SU-DHL-6 (cell line): ENCODE data around the gene NTRK2.

Source experiments
- H2AFZ ChIP-seq: fragments of 200-600 bp; sonication (generic); 2 replicates; pipeline ENCODE4 v1.6.1; 2014; ENCODE audit warnings: low read depth, mild to moderate bottlenecking, moderate library complexity, mixed read lengths, antibody characterized with exemption, low read length; ENCODE audit not compliant: severe bottlenecking
- H3F3A ChIP-seq: fragments of 200-600 bp; shearing (Covaris generic); 2 replicates; pipeline ENCODE4 v1.6.0; 2016; ENCODE audit warnings: antibody characterized with exemption, mild to moderate bottlenecking; ENCODE audit not compliant: insufficient read depth
- H3K27ac ChIP-seq: fragments of 200-600 bp; sonication (generic); 2 replicates; pipeline ENCODE4 v1.5.1; 2016; ENCODE audit warnings: low read depth, mild to moderate bottlenecking, low read length, moderate library complexity, mixed read lengths
- H3K27me3 ChIP-seq: fragments of 200-600 bp; sonication (generic), shearing (Covaris generic); 2 replicates; pipeline ENCODE4 v1.6.0; 2014; ENCODE audit warnings: mild to moderate bottlenecking, low read length
- H3K36me3 ChIP-seq: fragments of 200-600 bp; sonication (generic); 2 replicates; pipeline ENCODE4 v1.6.1; 2014; ENCODE audit warnings: mild to moderate bottlenecking, low read length, mixed read lengths
- H3K4me2 ChIP-seq: fragments of 300-600, 200-600 bp; shearing (Covaris generic), sonication (generic); 2 replicates; pipeline ENCODE4 v1.6.0; 2014; ENCODE audit warnings: low read length, low read depth, mild to moderate bottlenecking; ENCODE audit not compliant: poor library complexity, severe bottlenecking
- H3K4me3 ChIP-seq: fragments of 200-600 bp; sonication (generic); 2 replicates; pipeline ENCODE4 v1.5.1; 2014; ENCODE audit warnings: antibody characterized with exemption, low read length, mild to moderate bottlenecking, mixed read lengths; ENCODE audit not compliant: insufficient read depth, poor library complexity, severe bottlenecking
- H3K79me2 ChIP-seq: fragments of 200-600 bp; sonication (generic); 2 replicates; pipeline ENCODE4 v1.6.1; 2014; ENCODE audit warnings: mild to moderate bottlenecking, low read length, moderate library complexity; ENCODE audit not compliant: insufficient read depth
- H3K9ac ChIP-seq: fragments of 200-600 bp; sonication (generic); 2 replicates; pipeline ENCODE4 v1.7.0; 2014; ENCODE audit warnings: mild to moderate bottlenecking, low read length
- H3K9me2 ChIP-seq: fragments of 200-600 bp; sonication (generic); replicated peaks from 2 replicates; pipeline ENCODE4 v1.6.1; 2014; ENCODE audit warnings: low read length; ENCODE audit not compliant: insufficient read depth
- H3K9me3 ChIP-seq: fragments of 200-600 bp; sonication (generic); 2 replicates; pipeline ENCODE4 v1.6.1; 2014; ENCODE audit warnings: low read length, mixed read lengths; ENCODE audit not compliant: insufficient read depth
- H4K20me1 ChIP-seq: fragments of 200-600 bp; sonication (generic); 2 replicates; pipeline ENCODE4 v1.6.1; 2014; ENCODE audit warnings: low read depth, mild to moderate bottlenecking, antibody characterized with exemption, low read length, moderate library complexity, mixed read lengths
- EZH2phosphoT487 ChIP-seq: fragments of 200-600 bp; sonication (generic), shearing (Covaris generic); conservative IDR thresholded peaks from 2 replicates; pipeline ENCODE4 v1.6.1; 2018; ENCODE audit warnings: mild to moderate bottlenecking, antibody characterized with exemption, low read length, moderate library complexity, mixed read lengths
- TF ChIP-seq, protein P1 (sequence below): fragments of 200-600 bp; sonication (generic); IDR thresholded peaks from one replicate; pipeline ENCODE4 v1.5.1; 2017; ENCODE audit warnings: antibody characterized with exemption, mild to moderate bottlenecking, low read length, moderate library complexity; ENCODE audit not compliant: insufficient read depth, poor library complexity, severe bottlenecking

Gene NTRK2

GRCh38 chr9:84841931-84842330 is 172.4 kb downstream of the NTRK2 start:
- no peaks in the 10 kb centered on the region for H3K27me3 ChIP-seq
- no peaks in the 10 kb centered on the region for H3K9me2 ChIP-seq
- H3K4me3 ChIP-seq, result no peak overlapping the region
- H2AFZ ChIP-seq, result no peak overlapping the region
- no peak overlapping the region for H3K9ac ChIP-seq
- H3F3A ChIP-seq, result no peaks in the 10 kb centered on the region
- H3K27ac ChIP-seq, result no peak overlapping the region
- no peaks in the 10 kb centered on the region for H4K20me1 ChIP-seq
- H3K9me3 ChIP-seq, result no peaks in the 10 kb centered on the region
- TF ChIP-seq EZH2phosphoT487, result no peak
- TF ChIP-seq, protein P1, sequence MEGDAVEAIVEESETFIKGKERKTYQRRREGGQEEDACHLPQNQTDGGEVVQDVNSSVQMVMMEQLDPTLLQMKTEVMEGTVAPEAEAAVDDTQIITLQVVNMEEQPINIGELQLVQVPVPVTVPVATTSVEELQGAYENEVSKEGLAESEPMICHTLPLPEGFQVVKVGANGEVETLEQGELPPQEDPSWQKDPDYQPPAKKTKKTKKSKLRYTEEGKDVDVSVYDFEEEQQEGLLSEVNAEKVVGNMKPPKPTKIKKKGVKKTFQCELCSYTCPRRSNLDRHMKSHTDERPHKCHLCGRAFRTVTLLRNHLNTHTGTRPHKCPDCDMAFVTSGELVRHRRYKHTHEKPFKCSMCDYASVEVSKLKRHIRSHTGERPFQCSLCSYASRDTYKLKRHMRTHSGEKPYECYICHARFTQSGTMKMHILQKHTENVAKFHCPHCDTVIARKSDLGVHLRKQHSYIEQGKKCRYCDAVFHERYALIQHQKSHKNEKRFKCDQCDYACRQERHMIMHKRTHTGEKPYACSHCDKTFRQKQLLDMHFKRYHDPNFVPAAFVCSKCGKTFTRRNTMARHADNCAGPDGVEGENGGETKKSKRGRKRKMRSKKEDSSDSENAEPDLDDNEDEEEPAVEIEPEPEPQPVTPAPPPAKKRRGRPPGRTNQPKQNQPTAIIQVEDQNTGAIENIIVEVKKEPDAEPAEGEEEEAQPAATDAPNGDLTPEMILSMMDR, result no peak
- H3K79me2 ChIP-seq, result no peaks in the 10 kb centered on the region
- H3K4me2 ChIP-seq, result no peak overlapping the region
- no peaks in the 10 kb centered on the region for H3K36me3 ChIP-seq

GRCh38 chr9:84843175-84843824 is 173.8 kb downstream of the NTRK2 start:
- Histone ChIP-seq H3K79me2 (no peaks in the 10 kb centered on the region), H3K9me2 (no peaks in the 10 kb centered on the region), H3K36me3 (no peaks in the 10 kb centered on the region), H3F3A (no peaks in the 10 kb centered on the region), H3K27me3 (no peaks in the 10 kb centered on the region), H4K20me1 (no peaks in the 10 kb centered on the region), H2AFZ (no peak overlapping the region), H3K27ac (no peak overlapping the region), H3K4me3 (no peak overlapping the region), H3K4me2 (no peak overlapping the region), H3K9me3 (no peaks in the 10 kb centered on the region), H3K9ac (no peak overlapping the region)
- TF ChIP-seq, protein P1, result no peak
- no peak for TF ChIP-seq EZH2phosphoT487

DNA sequence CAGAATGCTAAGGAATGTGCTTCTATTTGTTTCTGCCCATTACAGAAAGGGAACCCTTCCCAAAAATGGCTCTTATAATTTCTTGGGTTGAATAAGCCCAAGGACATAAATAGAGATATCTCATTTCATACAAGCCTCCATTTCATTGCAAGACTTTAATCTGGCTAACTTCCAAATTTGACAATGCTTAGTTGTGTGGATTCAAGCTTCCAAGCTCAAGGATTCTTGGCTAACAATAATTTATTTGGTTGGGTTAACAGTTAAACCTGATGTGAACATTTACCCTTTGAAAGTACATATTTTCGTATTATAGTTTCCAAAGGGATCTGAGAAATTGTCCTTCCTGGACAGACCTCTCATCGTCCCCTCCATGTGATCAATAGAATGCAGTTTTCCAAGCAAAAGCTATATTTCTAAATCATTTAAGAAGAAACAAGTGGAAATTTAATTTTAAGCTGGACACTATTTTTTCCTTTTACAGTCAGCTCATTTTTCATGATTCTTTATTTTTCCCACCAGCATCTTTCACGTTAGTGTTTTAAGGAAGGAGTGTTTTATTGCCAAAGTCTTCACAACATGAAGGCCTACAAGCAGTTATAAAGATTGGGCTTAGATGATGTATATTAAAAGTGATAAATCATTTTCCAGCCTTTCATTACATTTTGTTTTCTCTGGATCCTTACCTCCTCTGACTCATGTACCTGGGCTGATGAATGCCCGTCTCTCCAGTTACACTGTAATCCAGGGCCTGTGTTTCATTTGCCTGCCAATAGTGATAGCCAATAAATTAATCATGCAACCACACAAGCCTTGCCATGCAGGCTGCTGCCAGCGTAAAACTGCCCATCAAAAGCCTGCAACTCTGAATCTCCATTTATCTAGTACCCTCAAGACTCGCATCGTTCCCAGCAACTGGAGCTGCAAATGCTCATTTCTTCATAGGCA is 176.7 kb downstream of the NTRK2 start:
- Histone ChIP-seq H3K79me2 (no peaks in the 10 kb centered on the region), H3K27me3 (no peaks in the 10 kb centered on the region), H3K36me3 (no peaks in the 10 kb centered on the region), H3K9me3 (no peaks in the 10 kb centered on the region), H3K9ac (no peak overlapping the region), H2AFZ (no peak overlapping the region), H3F3A (no peaks in the 10 kb centered on the region), H3K9me2 (no peaks in the 10 kb centered on the region), H4K20me1 (no peaks in the 10 kb centered on the region), H3K4me3 (no peak overlapping the region), H3K4me2 (no peak overlapping the region), H3K27ac (no peak overlapping the region)
- TF ChIP-seq EZH2phosphoT487, result no peak
- TF ChIP-seq, protein P1, result no peak
